GF-D8 (cell line): ENCODE measurements around the gene FRMPD2.
"Not testable (repeated sequence)": the region's sequence is repeated elsewhere in the genome, so short reads cannot be mapped to it uniquely, and the experiment has no call there.

Experiments used
- DNase-seq: peaks from one replicate; lab custom pipeline; 2025; lab: John Stamatoyannopoulos, UW

FRMPD2 gene

GRCh38 chr10:48287417-48288391, 13.2 kb upstream of the FRMPD2 start:
- no peak for DNase-seq

- no peak for DNase-seq
These were observed 11.9 kb upstream of the FRMPD2 start for GRCh38 chr10:48286356-48286755.

GRCh38 chr10:48285710-48286109, 11.2 kb upstream of the FRMPD2 start:
- no peak for DNase-seq

- DNase-seq: no peak
These were observed 10.3 kb upstream of the FRMPD2 start for GRCh38 chr10:48284811-48285210.

GRCh38 chr10:48284002-48284546, 9.6 kb upstream of the FRMPD2 start:
- no peak for DNase-seq

- DNase-seq: no peak
These were observed 8.3 kb upstream of the FRMPD2 start for GRCh38 chr10:48282829-48283228.

GRCh38 chr10:48281697-48282096, 7.2 kb upstream of the FRMPD2 start:
- DNase-seq: not testable (repeated sequence)

GRCh38 chr10:48279081-48279751, 4.7 kb upstream of the FRMPD2 start:
- DNase-seq: no peak

GRCh38 chr10:48277093-48277492, 2.6 kb upstream of the FRMPD2 start:
- DNase-seq: no peak

GRCh38 chr10:48273741-48274140, 755 bp downstream of the FRMPD2 start:
- no peak for DNase-seq

- DNase-seq: no peak
These were observed 1.8 kb downstream of the FRMPD2 start for GRCh38 chr10:48272682-48273081.

- DNase-seq: no peak
These were observed 3.3 kb downstream of the FRMPD2 start for GRCh38 chr10:48271047-48271730.

GRCh38 chr10:48266528-48266927, 8.0 kb downstream of the FRMPD2 start:
- DNase-seq: no peak

- DNase-seq: no peak
These were observed 16.4 kb downstream of the FRMPD2 start for GRCh38 chr10:48258105-48258504.

GRCh38 chr10:48257407-48257961, 17.0 kb downstream of the FRMPD2 start:
- no peak for DNase-seq

- DNase-seq: no peak
These were observed 18.8 kb downstream of the FRMPD2 start for GRCh38 chr10:48255722-48256121.

GRCh38 chr10:48254750-48255512, 19.6 kb downstream of the FRMPD2 start:
- no peak for DNase-seq

- no peak for DNase-seq
These were observed 20.4 kb downstream of the FRMPD2 start for GRCh38 chr10:48253970-48254657.

- DNase-seq: no peak
These were observed 22.2 kb downstream of the FRMPD2 start for GRCh38 chr10:48252354-48252650.

GRCh38 chr10:48251525-48252353, 22.8 kb downstream of the FRMPD2 start:
- no peak for DNase-seq
